Muscle layer of duodenum (tissue), 2 donors: ENCODE results near the gene RAB3C.

Experiments used
- H3K27ac ChIP-seq: one replicate; pipeline ENCODE4 v1.7.0; 2013; ENCODE audit warnings: mild to moderate bottlenecking, low read length
- H3K27me3 ChIP-seq: one replicate; pipeline ENCODE4 v1.7.0; 2013; ENCODE audit warnings: low read depth, mild to moderate bottlenecking, control low read depth, low read length
- H3K36me3 ChIP-seq, 2 donors: one replicate each; pipeline ENCODE4 v1.7.0; 2013; ENCODE audit warnings: low read length in 2 of 2, control low read depth in 1 of 2, mild to moderate bottlenecking in 1 of 2; ENCODE audit not compliant: insufficient read depth in 2 of 2, control insufficient read depth in 1 of 2
- H3K4me1 ChIP-seq, 2 donors: one replicate each; pipeline ENCODE4 v1.7.0; 2013; ENCODE audit warnings: low read length in 2 of 2, mild to moderate bottlenecking in 2 of 2, control low read depth in 1 of 2, moderate library complexity in 1 of 2; ENCODE audit not compliant: insufficient read depth in 2 of 2, control insufficient read depth in 1 of 2
- H3K4me3 ChIP-seq, 2 donors: one replicate each; pipeline ENCODE4 v1.7.0; 2013; ENCODE audit warnings: low read length in 2 of 2, low read depth in 1 of 2, mild to moderate bottlenecking in 1 of 2
- H3K9me3 ChIP-seq, 2 donors: one replicate each; pipeline ENCODE4 v1.7.0; 2013; ENCODE audit warnings: low read length in 2 of 2, control low read depth in 1 of 2, mild to moderate bottlenecking in 1 of 2; ENCODE audit not compliant: control insufficient read depth in 1 of 2
- donor health status: healthy.

The RAB3C gene

GRCh38 chr5:58803056-58803455, 220.2 kb downstream of the RAB3C start:
- no peaks in the 10 kb centered on the region for H3K27me3 ChIP-seq
- H3K9me3 ChIP-seq, result no peaks in the 10 kb centered on the region

DNA sequence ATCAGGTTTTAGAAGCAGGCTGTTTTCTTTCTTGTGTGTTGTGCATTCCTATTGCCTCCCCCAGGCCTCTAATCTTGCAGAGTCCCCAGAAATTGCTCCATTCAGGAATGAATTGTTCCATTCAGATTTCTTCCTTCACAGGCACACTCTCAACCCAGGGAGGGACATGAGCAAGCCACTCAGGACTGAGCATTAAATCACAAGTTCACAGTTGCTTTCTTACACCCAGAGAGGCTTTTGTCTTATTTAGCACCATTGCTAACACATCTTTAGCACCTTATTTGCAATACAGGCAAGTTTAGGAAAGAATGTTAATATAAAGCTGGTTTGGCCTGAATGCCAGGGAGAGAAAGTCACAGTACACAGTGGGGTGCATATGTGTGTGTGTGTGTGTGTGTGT, 221.4 kb downstream of the RAB3C start:
- Histone ChIP-seq H3K36me3 (no peaks in the 10 kb centered on the region), H3K4me3 (no peak overlapping the region), H3K9me3 (no peaks in the 10 kb centered on the region), H3K4me1 (no peaks in the 10 kb centered on the region), H3K27me3 (no peaks in the 10 kb centered on the region), H3K27ac (no peak overlapping the region)

More at GRCh38 chr5:58803056-58803455, 220.2 kb downstream of the RAB3C start:
- Histone ChIP-seq H3K27ac (no peak overlapping the region), H3K4me3 (no peak overlapping the region), H3K36me3 (no peaks in the 10 kb centered on the region), H3K4me1 (no peaks in the 10 kb centered on the region)

DNA sequence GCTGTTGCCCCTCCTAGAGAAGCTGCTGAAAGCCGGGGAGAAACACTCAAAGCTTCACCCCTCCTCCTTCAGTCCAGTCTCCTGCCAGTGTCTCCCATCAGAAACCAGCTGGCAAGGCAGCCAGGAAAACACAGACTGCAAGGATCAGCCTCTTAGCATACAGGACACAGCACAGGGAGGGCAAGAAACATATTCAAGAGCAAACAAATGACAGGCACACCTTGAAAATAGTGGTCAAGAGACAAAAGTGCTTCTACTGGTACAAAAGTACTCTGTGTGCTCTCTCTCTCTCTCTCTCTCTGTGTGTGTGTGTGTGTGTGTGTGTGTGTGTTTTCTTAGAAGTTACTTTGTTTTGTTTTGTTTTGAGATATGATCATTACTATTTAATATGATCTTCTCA, 227.2 kb downstream of the RAB3C start:
- Histone ChIP-seq H3K9me3 (no peaks in the 10 kb centered on the region), H3K27ac (no peak overlapping the region), H3K4me3 (no peak overlapping the region), H3K4me1 (no peaks in the 10 kb centered on the region), H3K36me3 (no peaks in the 10 kb centered on the region), H3K27me3 (no peaks in the 10 kb centered on the region)

- no peaks in the 10 kb centered on the region for H3K36me3 ChIP-seq
- no peak overlapping the region for H3K4me3 ChIP-seq
- no peaks in the 10 kb centered on the region for H3K9me3 ChIP-seq
- no peak overlapping the region for H3K27ac ChIP-seq
- no peaks in the 10 kb centered on the region for H3K27me3 ChIP-seq
- H3K4me1 ChIP-seq, result no peaks in the 10 kb centered on the region
Measured at GRCh38 chr5:58813855-58814254, 231.0 kb downstream of the RAB3C start.

DNA sequence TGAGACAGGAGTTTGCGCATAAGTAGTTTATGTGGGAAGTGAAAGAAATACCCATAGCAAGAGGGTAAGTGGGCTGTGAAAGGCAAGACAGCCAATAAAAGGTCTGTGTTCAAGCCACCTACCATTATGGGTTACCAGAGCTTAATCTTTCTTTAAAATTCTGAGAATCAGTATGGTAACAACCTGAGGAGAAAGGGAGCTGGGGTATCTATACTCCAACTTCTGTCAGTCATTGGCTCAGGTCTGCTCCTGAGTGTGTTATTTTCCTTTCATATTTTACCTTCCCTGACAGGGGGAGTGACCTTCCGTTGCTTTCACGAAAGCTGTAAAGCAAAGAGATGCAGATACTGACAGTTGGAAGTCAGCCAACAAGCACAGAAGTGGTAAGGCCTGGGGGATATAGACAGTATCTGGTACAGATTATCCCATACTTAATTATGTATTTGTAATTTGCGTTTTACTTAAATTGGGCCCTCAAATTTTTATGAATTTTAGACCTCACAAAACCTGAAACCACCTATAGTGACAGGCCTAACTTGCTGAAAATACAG, 233.4 kb downstream of the RAB3C start:
- no peaks in the 10 kb centered on the region for H3K4me1 ChIP-seq
- no peak overlapping the region for H3K27ac ChIP-seq
- no peaks in the 10 kb centered on the region for H3K36me3 ChIP-seq
- no peaks in the 10 kb centered on the region for H3K27me3 ChIP-seq
- no peak overlapping the region for H3K4me3 ChIP-seq
- H3K9me3 ChIP-seq, result no peaks in the 10 kb centered on the region

- Histone ChIP-seq H3K4me3 (no peak overlapping the region), H3K36me3 (no peaks in the 10 kb centered on the region), H3K4me1 (no peaks in the 10 kb centered on the region), H3K9me3 (no peaks in the 10 kb centered on the region), H3K27ac (no peak overlapping the region), H3K27me3 (no peaks in the 10 kb centered on the region)
Measured at GRCh38 chr5:58818465-58818864, 235.6 kb downstream of the RAB3C start.

DNA sequence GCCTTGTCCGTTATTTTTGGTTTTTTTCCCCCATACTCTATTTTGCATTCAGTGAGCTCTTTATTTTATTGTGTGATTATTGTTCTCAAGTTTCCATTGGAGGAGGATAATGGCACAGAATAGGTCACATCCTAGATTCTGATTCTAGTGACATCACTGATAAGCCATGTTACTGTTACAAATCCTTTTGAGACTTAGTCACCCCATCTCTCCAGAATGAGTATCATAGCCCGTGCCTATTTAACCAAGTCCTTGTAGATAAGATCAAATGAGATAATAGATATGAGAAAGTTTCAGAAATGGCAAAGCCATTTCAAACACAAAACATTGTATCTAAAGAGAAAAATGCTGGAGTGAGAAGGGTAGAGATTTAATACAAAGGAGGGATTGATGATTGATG, 242.6 kb downstream of the RAB3C start:
- no peak overlapping the region for H3K4me3 ChIP-seq
- no peaks in the 10 kb centered on the region for H3K4me1 ChIP-seq
- no peaks in the 10 kb centered on the region for H3K27me3 ChIP-seq
- no peak overlapping the region for H3K27ac ChIP-seq
- H3K36me3 ChIP-seq, result no peaks in the 10 kb centered on the region
- no peaks in the 10 kb centered on the region for H3K9me3 ChIP-seq

DNA sequence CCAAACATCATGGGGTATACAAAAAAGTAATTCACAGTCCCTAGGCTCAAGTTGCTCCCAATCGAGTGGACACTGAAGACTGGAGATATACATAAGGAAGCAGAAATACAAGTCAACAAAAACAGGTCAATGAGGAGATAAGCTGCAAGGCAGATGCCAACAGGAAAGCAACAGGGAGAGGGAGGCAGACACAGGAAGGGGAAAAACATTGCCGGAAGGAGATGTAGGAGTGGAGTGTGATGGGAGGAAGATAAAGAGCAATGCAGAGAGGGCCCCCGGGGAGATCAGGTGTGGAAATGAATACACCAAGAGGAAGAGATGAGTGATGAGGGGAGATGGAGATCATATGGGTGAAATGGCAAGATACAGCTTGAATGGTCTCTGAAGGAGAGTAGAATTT, 243.0 kb downstream of the RAB3C start:
- no peaks in the 10 kb centered on the region for H3K9me3 ChIP-seq
- no peaks in the 10 kb centered on the region for H3K4me1 ChIP-seq
- no peaks in the 10 kb centered on the region for H3K36me3 ChIP-seq
- H3K27ac ChIP-seq, result no peak overlapping the region
- no peak overlapping the region for H3K4me3 ChIP-seq
- H3K27me3 ChIP-seq, result no peaks in the 10 kb centered on the region

- Histone ChIP-seq H3K9me3 (no peaks in the 10 kb centered on the region), H3K4me3 (no peak overlapping the region), H3K36me3 (no peaks in the 10 kb centered on the region), H3K4me1 (no peaks in the 10 kb centered on the region), H3K27me3 (no peaks in the 10 kb centered on the region), H3K27ac (no peak overlapping the region)
Measured at GRCh38 chr5:58827463-58827862, 244.6 kb downstream of the RAB3C start.

GRCh38 chr5:58828258-58828657, 245.4 kb downstream of the RAB3C start:
- no peaks in the 10 kb centered on the region for H3K27me3 ChIP-seq
- H3K4me3 ChIP-seq, result no peak overlapping the region
- H3K9me3 ChIP-seq, result no peaks in the 10 kb centered on the region
- no peaks in the 10 kb centered on the region for H3K36me3 ChIP-seq
- H3K27ac ChIP-seq, result no peak overlapping the region
- H3K4me1 ChIP-seq, result no peaks in the 10 kb centered on the region

GRCh38 chr5:58834242-58835225, 251.7 kb downstream of the RAB3C start:
- H3K4me3 ChIP-seq, result no peak overlapping the region
- no peak overlapping the region for H3K27ac ChIP-seq
- H3K4me1 ChIP-seq, result no peaks in the 10 kb centered on the region
- H3K9me3 ChIP-seq, result no peaks in the 10 kb centered on the region
- no peaks in the 10 kb centered on the region for H3K27me3 ChIP-seq
- H3K36me3 ChIP-seq, result no peaks in the 10 kb centered on the region
